A673 (cell line): ENCODE results near the gene GOLGA5.

ENCODE experiments used
- CTCF ChIP-seq: fragments of 300-800, 200-600 bp; sonication (generic); conservative IDR thresholded peaks from 2 replicates; pipeline ENCODE4 v1.5.1; 2017; ENCODE audit warnings: low read depth, mild to moderate bottlenecking, antibody characterized with exemption, low read length, moderate library complexity, mixed read lengths
- EZH2 ChIP-seq: fragments of 200-600 bp; sonication (generic); IDR thresholded peaks from 2 replicates; pipeline ENCODE4 v1.6.1; 2017; ENCODE audit warnings: borderline replicate concordance, low read depth, mild to moderate bottlenecking, mixed read lengths, antibody characterized with exemption, low read length; ENCODE audit not compliant: poor library complexity, severe bottlenecking

GRCh38 chr14:92800525-92800924 lies 6.4 kb downstream of the GOLGA5 start:
- TF ChIP-seq CTCF: no peak
- TF ChIP-seq EZH2: no peak
